ENCODE data around the gene NDFIP2.

Gene NDFIP2

GRCh38 chr13:79604752-79605151 is 123.8 kb downstream of the NDFIP2 start:
- DNase-seq = no peak

Data from retina (tissue), 1 donor.